Stimulated activated CD8-positive, alpha-beta memory T cell treated with anti-CD3 and anti-CD28 coated beads, Interleukin-15, amount 100 ng/mL, for 48 hours (primary cell): Measurements from ENCODE around the gene AK9.

ENCODE experiments used
- DNase-seq, 2 donors: peaks; one replicate each; pipeline ENCODE4 v3.0.0-alpha.2; 2020; ENCODE audit warnings: low read depth in 2 of 2

Gene AK9

DNA sequence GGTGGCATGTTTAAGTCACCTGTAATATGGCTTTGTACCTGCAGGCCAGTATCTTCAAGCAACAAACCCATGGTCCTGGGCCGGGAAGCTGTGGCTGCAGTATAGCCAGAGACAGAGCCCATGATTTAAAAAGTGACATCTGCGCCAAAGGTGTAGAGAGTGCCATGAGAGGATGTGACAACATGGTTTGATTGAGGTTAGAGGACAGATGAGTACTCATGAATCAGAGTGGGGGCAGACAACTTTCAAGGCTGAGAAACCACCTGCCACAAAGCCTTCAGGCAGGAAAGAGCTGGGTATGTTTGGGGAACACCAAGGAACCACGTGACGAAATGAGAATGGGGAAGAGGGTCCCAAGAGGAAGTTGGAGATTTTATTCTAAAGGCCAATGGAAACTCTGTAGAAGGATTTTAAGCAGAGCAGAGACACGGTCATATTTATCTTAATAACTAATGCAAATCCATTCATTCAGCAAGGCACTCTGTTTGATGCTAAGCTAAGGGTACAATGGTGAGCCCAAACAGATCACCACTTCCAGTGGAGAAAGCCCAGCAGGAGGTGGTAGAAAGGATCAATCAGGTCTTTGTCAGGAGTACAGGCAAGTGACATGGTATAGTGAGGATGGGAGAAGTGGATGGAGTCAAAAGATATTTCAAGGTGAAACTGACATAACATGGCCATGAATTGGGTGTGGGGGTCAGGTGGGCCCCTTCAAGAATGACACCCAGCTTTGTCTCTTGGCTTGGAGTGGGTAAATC lies 232.0 kb downstream of the AK9 start:
- peak in 1 of 2 donors; percentile 25 for DNase-seq

DNA sequence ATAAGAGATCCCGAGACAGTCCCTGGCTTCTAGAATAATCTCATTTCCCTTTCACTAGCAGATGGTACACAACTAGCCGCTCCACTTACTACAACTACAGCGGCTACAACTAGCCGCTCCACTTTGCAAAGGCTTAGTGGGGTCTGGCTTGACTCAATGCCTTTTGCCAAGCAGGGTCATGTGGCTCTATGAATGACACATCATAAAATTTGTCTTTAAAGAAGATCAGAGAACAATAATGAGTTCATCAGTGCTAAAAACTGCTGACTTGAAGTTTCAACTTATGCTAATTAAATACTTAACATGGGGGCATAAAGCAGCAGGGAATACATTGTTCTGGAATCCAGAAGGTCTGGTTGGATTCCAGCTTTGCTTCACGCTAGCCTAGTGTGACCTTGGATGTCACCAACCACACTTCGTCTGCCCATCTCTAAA lies 233.4 kb downstream of the AK9 start:
- DNase-seq: no peak

DNA sequence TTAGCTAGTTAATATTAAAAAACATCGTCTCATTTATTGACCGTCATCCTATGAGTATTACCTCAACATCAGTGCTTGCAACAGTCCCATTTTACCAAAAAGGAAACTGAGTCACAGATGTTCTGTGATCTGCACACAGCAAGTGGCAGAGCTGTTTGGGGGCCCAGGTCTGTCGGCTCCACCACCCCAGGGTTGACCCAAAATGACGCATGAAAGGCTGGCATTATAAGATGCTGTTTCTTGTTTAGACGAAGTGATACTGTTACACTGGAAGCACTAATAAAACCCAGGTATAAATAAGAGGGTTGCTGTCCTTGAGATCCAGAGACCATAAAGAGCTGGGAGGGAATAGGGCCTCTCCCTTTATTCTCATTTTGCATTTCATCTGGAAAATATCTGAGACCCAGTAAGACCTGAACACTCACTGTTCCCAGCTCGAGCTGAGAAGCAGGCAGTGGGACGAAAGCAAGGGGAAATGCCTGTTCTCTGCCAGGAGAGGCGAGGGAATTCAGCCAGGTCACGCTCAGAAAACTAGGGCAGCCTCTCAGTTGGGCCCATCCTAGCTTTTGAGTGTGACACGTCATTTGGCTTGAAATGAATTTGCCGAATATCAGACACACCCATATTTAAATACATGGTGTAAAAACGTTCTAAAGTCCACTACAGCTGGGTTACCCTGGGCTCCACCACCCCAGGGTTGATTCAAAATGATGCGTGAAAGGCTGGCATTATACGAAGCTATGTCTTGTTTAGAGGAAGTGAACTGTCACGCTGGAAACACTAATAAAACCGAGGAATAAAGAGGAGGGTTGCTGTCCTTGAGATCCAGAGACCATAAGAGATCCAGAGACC lies 234.1 kb downstream of the AK9 start:
- no peak for DNase-seq

DNA sequence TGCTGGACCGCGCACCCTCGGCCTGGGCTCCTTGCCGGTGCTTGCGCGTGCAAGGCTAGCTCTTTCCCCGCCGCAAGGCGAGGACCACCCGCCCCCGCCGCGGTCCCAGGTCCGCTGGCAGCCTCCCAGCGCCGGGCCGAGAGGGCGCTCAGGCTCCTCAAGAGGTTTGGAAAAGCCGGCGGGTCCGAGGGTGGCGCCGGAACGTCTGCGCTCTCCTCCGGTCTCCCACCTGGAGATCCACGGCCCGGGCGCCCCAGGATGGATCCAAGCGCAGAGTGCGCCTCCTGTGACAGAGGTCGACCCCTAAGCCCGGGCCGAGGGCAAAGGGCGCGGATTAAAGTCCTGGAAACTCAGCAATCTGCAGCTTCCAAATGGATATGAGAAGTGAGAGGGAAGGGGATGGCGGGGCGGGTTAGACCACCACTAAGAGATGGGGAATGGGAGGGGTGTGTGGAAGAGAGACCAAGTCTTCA lies 234.9 kb downstream of the AK9 start:
- DNase-seq: no peak

DNA sequence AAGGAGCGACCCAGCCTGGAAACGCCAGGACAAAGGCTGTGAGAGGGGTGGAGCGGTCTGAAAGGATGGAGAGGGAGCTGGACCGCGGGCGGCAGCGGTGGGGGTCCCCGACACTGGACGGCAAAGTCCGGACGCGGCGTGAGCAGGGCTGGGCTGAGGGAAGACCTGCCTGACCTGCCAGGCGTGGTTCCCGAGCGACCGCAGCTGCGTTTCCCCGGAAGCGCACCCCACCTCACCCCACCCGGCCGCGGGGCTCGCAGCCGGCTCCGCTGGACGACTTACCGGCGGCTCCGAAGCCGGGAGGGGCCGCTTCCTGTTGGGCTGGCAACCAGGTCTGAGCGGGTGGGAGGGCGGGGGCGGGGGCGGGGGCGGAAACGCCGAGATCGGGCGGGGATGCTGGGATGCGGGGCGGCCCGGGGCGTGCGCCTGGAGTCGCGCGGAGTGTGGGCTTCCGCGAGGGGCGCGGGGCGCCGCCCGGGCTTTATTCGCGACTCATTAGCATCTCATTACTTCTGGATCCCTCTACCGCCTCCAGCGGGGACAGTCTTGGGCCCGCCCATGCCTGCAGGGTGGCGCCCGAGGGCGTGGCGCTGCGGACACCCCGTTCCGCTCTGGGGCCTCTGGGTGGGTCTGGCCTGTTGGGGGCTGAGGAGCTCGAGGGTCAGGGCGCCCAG lies 235.4 kb downstream of the AK9 start, which contains the start of gene MICAL1:
TSS of gene MICAL1 (minus strand) at position 336 of the 674 bp plus-strand sequence. CDS start 1,576 bp downstream, outside the sequence.
- peak; percentile 45 to 55 for DNase-seq

DNA sequence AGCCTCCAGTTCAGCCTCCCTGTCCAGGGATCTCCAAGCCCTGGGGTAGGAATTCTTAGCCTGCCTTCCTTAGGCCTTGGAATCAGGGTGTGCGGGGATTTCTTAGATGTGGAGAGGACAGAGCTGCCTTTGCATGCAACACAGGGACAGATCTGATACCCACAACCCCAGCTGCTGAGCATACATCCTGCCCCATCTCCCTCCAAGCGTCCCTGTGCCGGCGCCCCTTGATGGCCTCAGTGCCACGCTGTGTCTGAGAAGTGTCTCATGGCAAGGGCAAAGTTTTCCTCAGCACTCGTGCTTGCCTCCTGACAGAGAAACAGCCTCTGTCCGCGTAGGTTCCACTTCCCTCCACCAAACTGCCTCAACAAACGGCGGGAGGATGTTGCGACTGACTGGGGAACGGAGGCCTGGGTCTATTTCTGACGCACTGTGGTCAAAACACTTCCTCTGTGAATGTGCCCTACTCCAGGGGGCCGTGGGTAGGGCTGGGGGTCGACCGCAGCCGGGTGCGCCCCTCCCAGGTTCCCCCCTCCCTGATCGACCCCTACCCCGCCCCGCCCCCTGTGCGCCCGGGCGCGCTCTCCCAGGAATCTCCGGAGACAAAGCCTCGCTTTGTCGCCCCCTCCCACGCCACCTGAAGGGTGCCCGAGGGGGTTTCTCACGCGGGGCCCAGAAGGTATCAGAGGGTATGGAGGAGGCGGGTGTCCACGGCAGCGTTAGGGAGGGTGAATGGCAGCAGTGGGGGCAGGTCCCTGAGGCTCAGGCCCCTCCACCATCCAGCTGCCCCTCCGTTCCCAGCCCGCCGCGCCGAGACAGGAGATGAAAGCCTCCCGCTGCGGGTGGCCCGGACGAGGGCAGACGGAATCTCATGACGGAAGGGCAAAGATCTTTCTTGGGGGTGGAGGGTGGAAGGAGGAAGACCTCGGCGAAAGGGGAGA lies 236.2 kb downstream of the AK9 start:
- DNase-seq: peak; percentile 54 to 57

DNA sequence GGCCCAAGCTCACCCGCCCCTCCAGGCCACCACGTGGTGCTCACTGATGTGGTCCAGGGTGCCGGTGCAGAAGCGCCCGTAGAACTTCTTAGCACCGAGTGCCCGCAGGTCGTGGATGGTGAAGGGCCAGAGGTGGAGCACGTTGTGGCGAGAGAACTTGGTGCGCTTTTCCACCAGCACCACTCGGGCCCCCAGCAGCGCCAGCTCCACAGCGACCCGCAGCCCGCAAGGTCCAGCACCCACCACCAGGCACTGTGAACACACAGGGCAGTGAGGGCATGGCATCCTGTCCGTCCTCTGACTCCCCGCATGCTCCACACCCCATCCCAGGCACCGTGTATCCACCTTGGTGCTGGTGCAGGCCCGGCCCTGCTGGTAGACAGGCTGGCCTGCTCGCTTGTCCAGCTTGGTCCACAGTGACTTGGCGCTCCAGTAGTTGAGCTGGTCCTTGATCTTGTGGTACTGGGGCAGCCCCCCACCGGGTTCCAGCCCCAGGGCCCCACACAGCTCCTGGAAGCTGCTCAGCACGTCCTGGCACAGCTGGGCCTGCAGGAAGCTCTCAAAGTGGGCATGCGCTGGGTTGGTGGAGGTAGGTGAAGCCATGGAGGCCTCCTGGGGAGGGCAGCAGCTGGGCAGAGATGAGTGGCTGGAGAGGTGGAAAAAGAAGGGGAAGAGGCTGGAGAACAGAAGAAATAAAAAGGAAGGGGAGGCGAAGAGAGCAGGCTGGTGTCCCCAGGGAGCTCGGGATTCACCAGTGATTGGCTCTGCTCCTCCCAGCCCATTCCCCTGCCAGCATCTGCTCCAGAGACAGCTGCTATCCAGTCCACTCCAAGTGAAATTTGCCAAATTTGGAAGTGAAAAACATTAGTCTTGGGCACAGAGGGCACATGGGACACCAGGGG lies 237.2 kb downstream of the AK9 start:
- DNase-seq: no peak

DNA sequence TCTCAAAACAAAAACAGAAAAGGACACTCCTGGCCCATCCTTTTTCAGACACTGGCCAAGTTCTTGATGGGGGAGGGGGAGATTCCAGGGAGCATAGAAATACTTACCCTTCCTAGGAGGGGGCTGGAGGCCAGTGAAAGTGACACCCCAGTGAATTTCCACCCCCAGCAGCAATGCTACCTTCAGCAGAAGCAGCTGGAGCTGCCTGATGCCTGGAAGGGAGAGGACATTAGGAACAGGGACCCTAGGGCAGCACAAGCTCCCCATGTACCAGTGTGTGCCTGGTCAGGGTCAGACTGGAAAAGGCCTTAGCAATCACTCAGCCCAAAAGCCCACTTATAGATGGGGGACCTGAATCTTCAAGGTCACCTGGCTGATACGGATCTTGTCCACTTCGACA lies 237.8 kb downstream of the AK9 start:
- no peak for DNase-seq

DNA sequence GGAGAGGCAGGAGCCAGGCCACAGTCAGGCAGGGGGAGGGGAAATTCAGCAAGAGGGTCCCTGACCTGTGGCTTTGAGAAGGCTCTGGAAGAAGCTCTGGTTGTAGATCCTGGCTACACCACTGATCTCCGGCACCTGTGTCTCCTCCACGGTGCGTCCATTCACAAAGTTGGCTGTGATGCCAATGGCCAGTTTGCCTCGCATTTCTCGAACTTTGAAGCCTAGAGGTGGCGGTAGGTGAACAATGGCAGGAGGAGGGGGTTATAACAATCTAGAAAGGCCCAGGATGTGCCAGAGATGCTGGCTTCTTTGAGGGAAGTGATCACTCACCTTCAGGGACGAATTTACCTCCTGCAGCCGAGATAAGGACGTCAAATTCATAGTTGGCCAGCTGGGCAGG lies 238.8 kb downstream of the AK9 start:
- DNase-seq: no peak

DNA sequence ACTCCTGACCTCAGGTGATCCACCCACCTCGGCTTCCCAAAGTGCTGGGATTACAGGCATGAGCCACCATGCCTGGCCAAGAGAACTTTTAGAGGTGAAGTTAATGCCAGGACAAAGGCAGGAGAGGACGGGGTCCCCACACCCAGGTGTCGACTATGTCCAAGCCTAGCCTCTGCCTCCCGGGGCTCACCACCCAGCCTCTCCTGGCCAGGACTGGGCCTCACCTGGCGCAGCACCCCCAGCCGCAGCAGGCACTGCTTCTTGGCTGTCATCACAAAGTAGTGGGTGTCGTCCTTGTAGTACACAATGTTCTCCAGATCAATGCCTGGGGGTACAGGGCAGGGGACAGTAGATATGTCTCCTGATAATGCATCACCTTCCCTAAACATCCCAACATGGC lies 239.6 kb downstream of the AK9 start:
- no peak for DNase-seq

DNA sequence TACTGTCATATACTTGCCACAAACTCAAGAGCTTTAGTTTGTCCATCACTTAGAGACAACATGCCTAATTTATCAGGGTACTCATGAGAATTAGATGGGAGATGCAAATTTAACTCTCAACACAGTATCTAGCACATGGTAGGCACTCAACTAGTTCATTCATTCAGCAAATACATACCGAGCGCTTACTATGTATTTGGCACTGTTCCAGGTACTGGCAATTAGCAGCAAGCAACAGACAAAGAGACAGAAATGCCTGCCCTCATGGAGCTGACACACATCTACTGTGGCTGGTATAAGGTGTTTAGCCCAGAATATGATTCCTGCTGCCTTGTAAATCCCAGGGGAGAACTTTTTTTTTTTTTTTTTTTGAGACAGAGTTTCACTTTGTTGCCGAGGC lies 240.2 kb downstream of the AK9 start:
- DNase-seq: no peak

DNA sequence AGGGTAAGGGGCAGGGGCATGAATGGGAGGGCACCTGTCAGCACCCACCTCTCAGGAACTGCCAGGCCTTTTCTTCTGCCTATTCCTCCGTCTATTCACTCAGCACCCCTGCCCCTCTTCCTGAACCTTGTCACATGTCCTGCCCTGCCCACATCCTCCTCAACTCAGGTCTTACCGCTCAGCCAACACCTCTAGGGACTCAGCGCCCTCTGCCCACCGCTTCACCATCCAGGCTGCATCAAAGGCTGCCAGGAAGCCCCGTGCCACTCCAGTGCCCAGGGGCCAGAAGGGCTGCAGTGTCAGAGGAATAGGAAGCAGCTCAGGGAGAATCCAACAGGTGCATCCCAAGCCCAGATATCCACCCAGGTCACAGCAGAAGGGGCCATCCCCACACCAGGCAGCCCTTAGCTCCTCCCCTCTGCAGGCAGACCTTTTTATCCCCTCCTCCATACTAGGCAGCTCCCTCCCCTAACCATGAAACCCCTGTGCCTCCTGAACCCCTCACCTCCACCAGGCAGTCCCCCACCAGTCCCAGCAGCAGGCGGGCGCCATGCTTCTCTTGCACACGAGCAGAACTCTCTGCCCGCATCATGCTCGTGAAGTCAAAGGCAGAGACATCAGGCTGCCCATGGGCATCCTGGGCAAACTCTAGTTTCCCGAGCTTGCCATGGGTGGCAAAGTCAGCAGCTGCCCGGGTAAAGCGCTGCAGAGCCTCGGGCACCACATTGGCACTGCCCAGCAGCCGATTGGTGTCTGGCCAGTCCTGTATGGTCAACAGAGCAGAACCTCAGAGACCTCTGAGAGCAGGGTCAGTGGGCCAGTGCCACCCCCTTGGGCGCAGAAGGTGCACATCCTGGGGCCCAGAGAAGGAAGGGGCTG lies 241.0 kb downstream of the AK9 start:
- DNase-seq: no peak

DNA sequence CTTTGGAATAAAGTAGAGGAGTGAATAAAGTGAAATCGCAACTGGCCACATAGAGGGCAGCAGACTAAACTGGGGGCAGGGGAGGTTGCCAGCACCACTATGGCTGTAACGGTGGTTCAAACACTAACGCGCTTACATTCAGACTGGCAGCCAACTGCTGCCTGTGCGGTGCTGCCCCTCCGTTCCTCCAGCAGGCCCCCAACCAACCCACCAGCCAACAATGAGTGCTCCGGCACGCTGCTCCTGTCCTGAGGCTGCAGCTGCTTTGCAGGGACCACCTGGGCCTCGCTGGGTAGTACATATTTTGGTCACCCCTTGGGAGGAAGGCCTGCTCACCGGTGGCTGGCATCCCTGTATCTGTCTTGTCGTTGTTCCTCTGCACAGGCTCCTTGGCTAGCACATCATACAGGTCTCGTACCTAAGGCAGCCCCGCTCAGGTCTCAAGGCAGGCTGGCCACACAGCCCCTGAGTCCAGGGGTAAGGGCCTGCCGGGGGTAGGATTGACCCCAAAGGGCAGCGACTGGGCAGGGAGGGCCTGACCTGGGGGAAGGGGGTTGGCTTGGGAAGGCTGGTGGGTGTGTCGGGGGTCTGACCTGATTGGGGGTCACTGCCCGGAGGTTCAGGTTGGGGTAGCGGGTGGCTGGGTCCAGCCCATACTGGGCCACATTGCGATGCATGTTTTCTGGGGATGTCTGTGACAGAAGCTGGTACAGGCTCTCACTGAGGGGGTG lies 241.8 kb downstream of the AK9 start:
- DNase-seq: no peak

DNA sequence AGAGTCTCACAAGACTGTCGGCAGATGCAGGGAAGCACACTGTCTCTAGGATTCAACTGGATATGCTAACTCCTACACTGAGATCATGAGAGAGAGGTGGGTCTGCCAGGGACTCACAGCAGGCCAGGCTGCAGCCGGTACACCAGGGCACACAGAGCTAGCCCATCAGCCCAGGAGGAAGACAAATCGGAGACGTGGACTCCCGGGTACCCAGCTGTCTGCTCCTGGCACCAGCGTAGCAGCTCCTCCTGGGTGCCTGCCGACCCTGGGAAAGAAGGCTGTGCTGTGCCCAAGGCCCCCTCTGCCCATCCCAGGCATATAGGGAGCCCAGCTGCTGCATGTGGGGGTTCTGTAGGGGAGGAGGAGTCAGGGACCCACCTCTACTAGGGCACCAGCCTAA lies 242.4 kb downstream of the AK9 start:
- DNase-seq: no peak

DNA sequence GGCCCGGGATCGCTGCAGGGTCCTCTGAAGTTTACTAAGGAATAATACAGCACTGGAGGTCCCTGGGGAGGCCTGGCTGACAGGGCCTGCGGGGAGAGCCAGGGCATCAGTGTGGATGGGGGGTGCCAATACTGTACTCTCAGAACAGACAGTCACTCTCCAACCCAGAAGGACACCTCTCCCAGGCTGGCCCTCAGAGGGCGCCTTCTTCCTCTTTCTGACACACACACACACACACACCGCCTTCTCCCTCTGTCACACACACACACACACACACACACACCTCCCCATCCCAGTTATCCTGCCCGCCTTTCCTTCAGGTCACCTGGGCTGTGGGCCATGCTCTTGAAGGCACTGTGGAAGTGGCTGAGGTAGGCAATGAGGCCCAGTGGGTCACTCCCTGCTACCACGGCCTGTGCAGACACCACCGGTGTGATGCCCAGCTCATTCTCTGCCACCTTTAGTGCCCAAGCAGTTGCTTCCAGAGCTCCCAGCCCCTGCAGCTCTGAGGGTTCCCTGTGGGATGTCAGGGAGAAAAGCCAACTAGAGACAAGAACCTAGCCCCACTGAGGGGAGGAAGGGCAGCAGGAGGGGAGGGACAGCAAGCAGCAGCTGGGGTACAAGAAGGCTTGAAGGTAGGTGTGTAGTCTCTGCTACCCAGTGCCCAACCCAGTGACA lies 243.0 kb downstream of the AK9 start:
- no peak for DNase-seq

DNA sequence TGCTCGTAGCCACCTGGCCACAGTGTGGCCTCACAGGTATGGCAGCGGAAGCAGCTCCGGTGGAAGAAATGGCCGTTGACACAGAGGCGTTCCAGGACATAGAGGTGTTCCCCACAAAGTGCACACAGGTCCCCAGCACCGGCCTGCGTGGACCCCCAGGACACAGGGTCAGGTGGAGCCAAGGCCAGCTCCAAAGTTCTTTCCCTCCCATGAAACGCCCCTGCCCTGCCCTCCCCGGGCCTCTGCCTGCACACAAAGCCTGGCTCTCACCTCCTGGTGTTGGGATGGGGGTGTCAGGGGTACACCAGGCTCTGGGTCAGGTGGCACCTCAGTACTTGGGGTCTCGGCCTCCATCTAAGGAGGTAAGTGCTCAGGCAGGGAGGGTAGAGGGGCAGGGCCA lies 243.9 kb downstream of the AK9 start:
- DNase-seq: no peak

DNA sequence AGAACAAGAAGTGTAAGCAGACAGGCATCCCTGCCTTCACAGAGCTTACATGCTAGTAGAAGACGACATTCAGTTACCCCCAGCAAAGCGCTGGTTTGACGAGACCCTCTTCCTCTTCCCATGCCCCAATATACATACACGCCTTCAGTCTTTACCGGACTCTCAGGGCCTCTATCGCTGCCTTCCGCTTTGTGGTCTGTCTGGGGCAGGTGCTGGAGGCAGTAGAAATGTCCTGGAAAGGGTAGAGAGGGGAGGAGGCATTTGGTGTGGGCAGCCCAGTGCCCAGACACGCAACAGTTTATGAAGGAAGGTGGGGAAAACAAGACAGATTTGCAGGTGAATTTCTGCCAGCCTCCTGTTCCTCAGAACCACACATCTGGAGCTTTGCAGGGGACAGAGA lies 244.5 kb downstream of the AK9 start:
- DNase-seq: no peak

DNA sequence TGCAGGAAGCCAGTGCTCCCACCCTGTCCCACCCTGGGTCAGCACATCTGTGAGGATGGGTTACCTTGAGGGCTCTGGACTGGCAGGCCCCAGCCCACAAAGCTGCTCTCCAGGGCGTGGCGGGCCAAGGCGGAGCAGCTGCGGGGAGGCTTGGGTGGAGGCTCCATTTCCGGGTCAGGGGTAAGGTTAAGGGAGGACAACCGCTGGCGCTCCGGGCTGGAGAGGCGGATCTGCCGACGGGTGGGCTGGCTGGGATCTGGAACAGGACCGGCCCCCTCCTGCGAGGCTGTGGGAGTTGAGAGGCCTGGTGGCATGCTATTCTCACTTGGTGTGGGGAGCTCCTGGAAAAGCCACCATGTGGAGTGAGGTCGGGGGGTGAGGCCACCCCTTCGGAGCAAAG lies 244.9 kb downstream of the AK9 start:
- DNase-seq: no peak
